Naive thymus-derived CD4-positive, alpha-beta T cell (primary cell): ENCODE measurements around the gene IL6. TPM values are rescaled to one million over a fixed set of nuclear protein-coding genes. Genes with fewer than 3 reads are reported as not detected.

ENCODE experiments used
- ATAC-seq: fragments of 150-1000 bp; cut with Tn5 transposase; 2 replicates; pipeline ENCODE4 v1.10.0; 2021; ENCODE audit warnings: mild to moderate bottlenecking, moderate library complexity
- CTCF ChIA-PET: fragments of 350-600 bp; sonication (Branson Sonifier 250); formaldehyde crosslinking; loops from one replicate; lab custom pipeline; 2021; ENCODE audit warnings: antibody characterized with exemption; lab: Charles Lee
- POLR2A ChIA-PET: fragments of 350-600 bp; sonication (Branson Sonifier 250); formaldehyde crosslinking; loops from one replicate; lab custom pipeline; 2021; ENCODE audit warnings: antibody characterized with exemption, inconsistent platforms; lab: Charles Lee
- DNase-seq, 9 donors: peaks; one replicate each; pipeline versions ENCODE4 v3.0.0 to v3.0.0-alpha.2; 2020 to 2022; ENCODE audit warnings: mixed read lengths in 1 of 9
- H3K27ac ChIP-seq: one replicate; pipeline ENCODE4 v1.7.0; 2013; ENCODE audit warnings: mild to moderate bottlenecking, low read depth, low read length, moderate library complexity
- H3K27me3 ChIP-seq, 2 donors: one replicate each; pipeline ENCODE4 v1.7.0; 2013; ENCODE audit warnings: low read length in 2 of 2, mild to moderate bottlenecking in 2 of 2, moderate library complexity in 2 of 2; ENCODE audit not compliant: control insufficient read depth in 2 of 2, insufficient read depth in 2 of 2
- H3K36me3 ChIP-seq, 3 experiments: 1 replicate in 2 of 3; 2 replicates in 1 of 3; pipeline ENCODE4 v1.7.0; 2013; ENCODE audit warnings: low read length in 3 of 3, mild to moderate bottlenecking in 3 of 3, moderate library complexity in 1 of 3; ENCODE audit not compliant: insufficient read depth in 3 of 3, control insufficient read depth in 2 of 3
- H3K4me1 ChIP-seq, 2 donors: one replicate each; pipeline ENCODE4 v1.7.0; 2013; ENCODE audit warnings: low read length in 2 of 2, mild to moderate bottlenecking in 2 of 2, moderate library complexity in 1 of 2; ENCODE audit not compliant: control insufficient read depth in 2 of 2, insufficient read depth in 2 of 2
- H3K4me3 ChIP-seq: 2 replicates; pipeline ENCODE4 v1.7.0; 2013; ENCODE audit warnings: mild to moderate bottlenecking, low read length
- H3K9me3 ChIP-seq, 3 experiments: 1 replicate in 2 of 3; 2 replicates in 1 of 3; pipeline ENCODE4 v1.7.0; 2013; ENCODE audit warnings: low read length in 3 of 3; ENCODE audit not compliant: control insufficient read depth in 2 of 3
- H3K27ac Mint-ChIP-seq, 9 donors: one replicate each; pipeline ENCODE4 v1.8.0; 2020 to 2022; ENCODE audit warnings: mixed read lengths in 9 of 9, mild to moderate bottlenecking in 8 of 9, moderate library complexity in 5 of 9, inconsistent platforms in 2 of 9
- H3K27me3 Mint-ChIP-seq, 5 donors: one replicate each; pipeline ENCODE4 v1.8.0; 2021 to 2022; ENCODE audit warnings: mixed read lengths in 5 of 5, mild to moderate bottlenecking in 1 of 5
- H3K36me3 Mint-ChIP-seq, 5 donors: one replicate each; pipeline ENCODE4 v1.8.0; 2020 to 2022; ENCODE audit warnings: mixed read lengths in 5 of 5, mild to moderate bottlenecking in 3 of 5, inconsistent platforms in 1 of 5
- H3K4me1 Mint-ChIP-seq, 7 donors: one replicate each; pipeline ENCODE4 v1.8.0; 2020 to 2022; ENCODE audit warnings: mixed read lengths in 7 of 7, mild to moderate bottlenecking in 3 of 7, inconsistent platforms in 1 of 7
- H3K4me3 Mint-ChIP-seq, 10 donors: one replicate each; pipeline ENCODE4 v1.8.0; 2020 to 2022; ENCODE audit warnings: mild to moderate bottlenecking in 10 of 10, mixed read lengths in 10 of 10, moderate library complexity in 6 of 10, inconsistent platforms in 2 of 10
- H3K9me3 Mint-ChIP-seq, 11 donors: one replicate each; pipeline ENCODE4 v1.8.0; 2020 to 2022; ENCODE audit warnings: mixed read lengths in 11 of 11, mild to moderate bottlenecking in 4 of 11, inconsistent platforms in 1 of 11, moderate library complexity in 1 of 11
- intact Hi-C, 2 donors: fragments of 100-400 bp; cut with micrococcal nuclease; formaldehyde crosslinking; loops; one replicate each; pipeline ENCODE4 v1.15.1; 2023
- polyA plus RNA-seq, 2 donors: library from polyadenylated mRNA; unstranded; fragments of 300-500 nt; fragmentation: Illumina TruSeq; gene quantifications; one replicate each; pipeline ENCODE4 v1.2.3, GENCODE V29; 2021
- total RNA-seq, 6 experiments: library from RNA in 5 of 6; stranded (reverse) in 5 of 6; gene quantifications; 1 replicate in 5 of 6; 2 replicates in 1 of 6; pipeline ENCODE4 v1.2.3 and lab custom pipeline; 2021 to 2026

IL6 gene
- total and polyA plus RNA-seq, 7 experiments from 2014 or later: 0.64 to 3.0 (median 0.87) TPM; not detected in 3

DNA sequence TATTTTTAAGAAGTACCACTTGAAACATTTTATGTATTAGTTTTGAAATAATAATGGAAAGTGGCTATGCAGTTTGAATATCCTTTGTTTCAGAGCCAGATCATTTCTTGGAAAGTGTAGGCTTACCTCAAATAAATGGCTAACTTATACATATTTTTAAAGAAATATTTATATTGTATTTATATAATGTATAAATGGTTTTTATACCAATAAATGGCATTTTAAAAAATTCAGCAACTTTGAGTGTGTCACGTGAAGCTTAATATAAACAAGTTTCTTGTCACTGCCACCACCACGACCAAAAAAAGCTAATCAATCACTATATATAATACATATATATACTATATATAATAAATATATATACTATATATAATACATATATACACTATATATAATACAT lies 4.8 kb downstream of the IL6 start:
- H3K27me3 ChIP-seq: peaks cover 0 to 2% of the 10 kb centered on the region in 2 donors
- no peak overlapping the region for H3K27ac ChIP-seq
- peaks cover 2 to 63% (median 15%) of the 10 kb centered on the region in 5 donors for H3K27me3 Mint-ChIP-seq
- peaks cover 0 to 7% (median 0%) of the 10 kb centered on the region in 5 donors for H3K36me3 Mint-ChIP-seq
- no peaks in the 10 kb centered on the region for H3K9me3 ChIP-seq
- no peak overlapping the region for H3K4me3 Mint-ChIP-seq
- no peaks in the 10 kb centered on the region for H3K36me3 ChIP-seq
- no peak overlapping the region for H3K4me3 ChIP-seq
- H3K9me3 Mint-ChIP-seq: peaks cover 0 to 6% (median 3%) of the 10 kb centered on the region in 11 donors
- CTCF ChIA-PET: interaction anchor here (1.3 kb wide), 1 partner anchor 171 kb away, joined by 8 read pairs; no protein-coding TSS in a partner anchor
- H3K4me1 Mint-ChIP-seq: peaks cover 0 to 18% (median 14%) of the 10 kb centered on the region in 7 donors
- no peak for ATAC-seq
- POLR2A ChIA-PET: no interaction called here
- no peak overlapping the region for H3K27ac Mint-ChIP-seq
- DNase-seq: no peak
- no peaks in the 10 kb centered on the region for H3K4me1 ChIP-seq
- intact Hi-C loops: loop anchor here in 1 of 2 donors (1.0 kb wide), 1 partner anchor 171 kb away; no protein-coding TSS in a partner anchor

DNA sequence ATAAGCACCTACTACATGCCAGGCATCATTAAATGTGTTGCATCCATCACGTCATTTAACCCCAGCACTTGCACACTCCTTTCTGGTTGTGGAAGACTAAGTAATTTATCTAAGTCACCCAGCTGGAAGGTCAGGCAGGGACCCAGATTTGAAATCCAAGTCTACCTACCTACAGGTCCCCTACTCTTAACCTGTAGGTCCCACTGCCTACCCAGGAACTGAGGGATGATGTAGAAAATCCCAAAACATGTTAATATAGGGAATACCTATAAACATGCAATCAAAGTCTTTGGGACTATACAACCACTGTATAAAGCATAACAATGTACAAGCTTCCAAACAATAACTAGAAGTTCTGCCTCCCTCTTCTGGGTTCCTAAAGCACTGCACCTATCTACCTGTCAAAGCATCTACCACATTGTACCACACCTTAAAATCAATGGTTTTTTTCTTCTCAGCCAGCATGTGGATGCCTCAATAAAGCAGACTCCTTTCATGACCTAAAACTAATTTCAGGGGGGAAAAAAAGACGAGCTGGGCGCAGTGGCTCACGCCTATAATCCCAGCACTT lies 5.6 kb downstream of the IL6 start:
- Histone ChIP-seq H3K4me1 (no peaks in the 10 kb centered on the region), H3K4me3 (no peak overlapping the region), H3K9me3 (no peaks in the 10 kb centered on the region), H3K27ac (no peak overlapping the region), H3K27me3 (peaks cover 0 to 2% of the 10 kb centered on the region in 2 donors), H3K36me3 (no peaks in the 10 kb centered on the region)
- H3K27ac Mint-ChIP-seq: no peak overlapping the region
- peaks cover 0 to 14% (median 8%) of the 10 kb centered on the region in 11 donors for H3K9me3 Mint-ChIP-seq
- peaks cover 0 to 11% (median 6%) of the 10 kb centered on the region in 7 donors for H3K4me1 Mint-ChIP-seq
- ATAC-seq: no peak
- CTCF ChIA-PET: interaction anchor here (1.0 to 1.2 kb wide), 3 partner anchors 76 to 322 kb away, joined by 3 to 4 read pairs (median 3); no protein-coding TSS in a partner anchor
- DNase-seq: peak in 2 of 9 donors; percentile 10 to 23
- peaks cover 9 to 63% (median 22%) of the 10 kb centered on the region in 5 donors for H3K27me3 Mint-ChIP-seq
- POLR2A ChIA-PET: no interaction called here
- peaks cover 0 to 13% (median 0%) of the 10 kb centered on the region in 5 donors for H3K36me3 Mint-ChIP-seq
- no peak overlapping the region for H3K4me3 Mint-ChIP-seq
- intact Hi-C loops: loop anchor here in 1 of 2 donors (1.0 kb wide), 1 partner anchor 172 kb away; no protein-coding TSS in a partner anchor

DNA sequence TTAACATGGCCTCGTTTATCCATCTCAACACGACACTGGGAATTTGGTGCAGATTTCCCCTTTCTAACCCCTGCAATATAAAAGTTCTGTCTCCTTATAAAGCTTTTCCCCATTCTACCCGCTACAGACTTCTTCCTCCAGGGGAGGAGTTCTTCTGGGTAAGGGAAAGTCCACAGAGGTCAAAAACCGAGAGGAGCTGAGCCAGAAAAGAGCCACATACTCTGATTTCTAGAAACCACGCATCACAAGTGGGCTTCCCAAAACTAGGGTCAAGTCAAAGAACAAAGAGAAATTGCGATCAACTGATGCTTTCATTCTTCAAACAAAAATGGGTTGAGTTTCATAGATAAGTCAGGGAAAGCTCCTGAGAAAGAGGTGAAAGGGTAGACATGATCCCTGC lies 6.8 kb downstream of the IL6 start:
- Histone ChIP-seq H3K4me1 (no peaks in the 10 kb centered on the region), H3K27me3 (peaks cover 0 to 2% of the 10 kb centered on the region in 2 donors), H3K27ac (no peak overlapping the region), H3K4me3 (no peak overlapping the region), H3K36me3 (no peaks in the 10 kb centered on the region), H3K9me3 (no peaks in the 10 kb centered on the region)
- no peak overlapping the region for H3K27ac Mint-ChIP-seq
- ATAC-seq (no peak), DNase-seq (no peak)
- intact Hi-C loops: no loop called here
- peaks cover 0 to 10% (median 5%) of the 10 kb centered on the region in 7 donors for H3K4me1 Mint-ChIP-seq
- H3K9me3 Mint-ChIP-seq: peaks cover 0 to 16% (median 8%) of the 10 kb centered on the region in 11 donors
- ChIA-PET CTCF (interaction anchor here (0.6 kb wide), 1 partner anchor 46 kb away, joined by 3 read pairs; no protein-coding TSS in a partner anchor), POLR2A (no interaction called here)
- peaks cover 0 to 13% (median 0%) of the 10 kb centered on the region in 5 donors for H3K36me3 Mint-ChIP-seq
- no peak overlapping the region for H3K4me3 Mint-ChIP-seq
- peaks cover 14 to 61% (median 28%) of the 10 kb centered on the region in 5 donors for H3K27me3 Mint-ChIP-seq

- Histone ChIP-seq H3K27me3 (no peaks in the 10 kb centered on the region), H3K4me1 (no peaks in the 10 kb centered on the region), H3K4me3 (no peak overlapping the region), H3K27ac (no peak overlapping the region), H3K9me3 (no peaks in the 10 kb centered on the region), H3K36me3 (no peaks in the 10 kb centered on the region)
- intact Hi-C loops: no loop called here
- POLR2A ChIA-PET: no interaction called here
- no peak for ATAC-seq
- H3K4me1 Mint-ChIP-seq: no peaks in the 10 kb centered on the region
- DNase-seq: no peak
- H3K9me3 Mint-ChIP-seq: no peaks in the 10 kb centered on the region
- no peak overlapping the region for H3K27ac Mint-ChIP-seq
- H3K36me3 Mint-ChIP-seq: no peaks in the 10 kb centered on the region
- no peak overlapping the region for H3K4me3 Mint-ChIP-seq
- CTCF ChIA-PET: interaction anchor here (1.6 kb wide), 1 partner anchor 39 kb away, joined by 6 read pairs; no protein-coding TSS in a partner anchor
- peaks cover 2 to 33% (median 3%) of the 10 kb centered on the region in 5 donors for H3K27me3 Mint-ChIP-seq
Observed at GRCh38 chr7:22743014-22743413, 16.0 kb downstream of the IL6 start.

DNA sequence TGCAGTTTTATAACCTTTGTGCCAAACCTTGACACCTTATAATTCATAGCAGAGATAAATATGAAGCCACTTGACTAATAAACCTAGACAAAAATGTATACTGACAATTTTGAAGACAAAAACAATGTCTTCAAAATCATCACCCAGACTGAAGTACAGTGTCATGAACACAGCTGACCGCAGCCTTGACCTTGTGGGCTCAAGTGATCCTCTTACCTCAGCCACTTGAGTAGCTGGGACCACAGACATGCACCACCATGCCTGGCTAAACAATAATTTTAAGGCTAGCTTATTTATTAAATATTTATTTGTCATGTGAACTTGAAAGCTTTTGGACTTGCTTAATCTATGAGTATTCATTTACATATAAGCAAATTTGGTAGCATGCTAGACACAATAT lies 24.3 kb downstream of the IL6 start:
- no peaks in the 10 kb centered on the region for H3K4me1 ChIP-seq
- H3K36me3 ChIP-seq: no peaks in the 10 kb centered on the region
- Mint-ChIP-seq H3K36me3 (peaks cover 0 to 6% (median 0%) of the 10 kb centered on the region in 5 donors), H3K27ac (no peak overlapping the region), H3K27me3 (peaks cover 10 to 31% (median 13%) of the 10 kb centered on the region in 5 donors), H3K4me3 (no peak overlapping the region), H3K4me1 (no peaks in the 10 kb centered on the region), H3K9me3 (peaks cover 0 to 7% (median 3%) of the 10 kb centered on the region in 11 donors)
- H3K27me3 ChIP-seq: no peaks in the 10 kb centered on the region
- ChIA-PET POLR2A (no interaction called here), CTCF (interaction anchor here (0.7 kb wide), 1 partner anchor 1934 kb away, joined by 4 read pairs; no protein-coding TSS in a partner anchor)
- no peak overlapping the region for H3K27ac ChIP-seq
- no peak overlapping the region for H3K4me3 ChIP-seq
- no peaks in the 10 kb centered on the region for H3K9me3 ChIP-seq
- intact Hi-C loops: no loop called here
- ATAC-seq: no peak
- no peak for DNase-seq

DNA sequence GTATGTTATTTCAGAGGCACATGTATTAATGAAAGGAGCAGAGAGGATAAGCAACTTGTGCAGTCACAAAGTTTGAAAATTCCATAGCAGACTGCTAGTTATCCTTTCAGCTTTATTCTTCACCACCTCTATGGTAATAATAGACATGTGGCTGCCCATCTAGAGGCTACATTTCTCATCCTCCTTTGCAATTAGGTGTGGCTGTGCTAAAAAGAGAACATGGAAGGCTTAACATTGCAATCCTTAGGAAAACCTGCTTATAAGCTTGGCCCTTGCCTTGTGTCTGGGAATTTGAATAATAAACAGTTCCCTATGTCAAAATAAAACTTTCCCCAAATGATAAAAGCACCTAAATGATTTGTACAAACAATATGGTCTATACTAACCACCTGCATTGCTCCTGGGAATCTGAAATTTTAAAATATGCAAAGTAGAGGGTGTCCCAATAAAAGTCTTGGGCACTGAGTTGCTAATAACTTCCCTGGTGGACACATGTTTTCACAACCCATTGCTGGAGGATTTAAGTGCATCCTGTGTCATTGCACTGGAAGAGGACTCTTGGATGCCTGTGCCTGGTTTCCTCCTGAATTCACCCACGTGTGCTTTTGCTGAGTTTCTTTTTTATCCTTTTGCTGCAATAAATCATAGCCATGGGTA lies 30.5 kb downstream of the IL6 start:
- Histone ChIP-seq H3K27ac (no peak overlapping the region), H3K4me3 (no peak overlapping the region), H3K9me3 (no peaks in the 10 kb centered on the region), H3K27me3 (no peaks in the 10 kb centered on the region), H3K4me1 (no peaks in the 10 kb centered on the region), H3K36me3 (no peaks in the 10 kb centered on the region)
- intact Hi-C loops: no loop called here
- H3K36me3 Mint-ChIP-seq: peaks cover 0 to 10% (median 0%) of the 10 kb centered on the region in 5 donors
- no peak overlapping the region for H3K27ac Mint-ChIP-seq
- no peak overlapping the region for H3K4me3 Mint-ChIP-seq
- H3K4me1 Mint-ChIP-seq: no peaks in the 10 kb centered on the region
- H3K27me3 Mint-ChIP-seq: peaks cover 34 to 63% (median 39%) of the 10 kb centered on the region in 5 donors
- DNase-seq: no peak
- ChIA-PET CTCF (no interaction called here), POLR2A (no interaction called here)
- ATAC-seq: no peak
- H3K9me3 Mint-ChIP-seq: peaks cover 0 to 14% (median 6%) of the 10 kb centered on the region in 11 donors
